Measurements from ENCODE around the gene PKD1. TPM values are rescaled to one million over a fixed set of nuclear protein-coding genes. Genes with fewer than 3 reads are reported as not detected.
"Not testable (repeated sequence)": the region's sequence is repeated elsewhere in the genome, so short reads cannot be mapped to it uniquely, and the experiment has no call there.

PKD1 gene
- total RNA-seq, 2 experiments from 2014 or later = 56.7 to 59.4 TPM

GRCh38 chr16:2125609-2126008 is 10.1 kb downstream of the PKD1 start:
- POLR2A ChIA-PET; H3K27me3 Mint-ChIP-seq; H3K4me3 Mint-ChIP-seq; H3K36me3 Mint-ChIP-seq; H3K4me1 Mint-ChIP-seq (ENCODE audit: low read depth); intact Hi-C loops (cut with micrococcal nuclease); H3K9me3 Mint-ChIP-seq; CTCF ChIA-PET; H3K27ac Mint-ChIP-seq; DNase-seq: not testable (repeated sequence)

- H3K9me3 Mint-ChIP-seq; H3K4me1 Mint-ChIP-seq (ENCODE audit: low read depth); H3K36me3 Mint-ChIP-seq; POLR2A ChIA-PET; H3K4me3 Mint-ChIP-seq; intact Hi-C loops (cut with micrococcal nuclease); CTCF ChIA-PET; H3K27ac Mint-ChIP-seq; DNase-seq; H3K27me3 Mint-ChIP-seq: not testable (repeated sequence)
These were observed 10.8 kb downstream of the PKD1 start for GRCh38 chr16:2124694-2125444.

GRCh38 chr16:2124377-2124693 is 11.4 kb downstream of the PKD1 start:
- DNase-seq; H3K27me3 Mint-ChIP-seq; H3K4me3 Mint-ChIP-seq; CTCF ChIA-PET; H3K36me3 Mint-ChIP-seq; H3K9me3 Mint-ChIP-seq; H3K27ac Mint-ChIP-seq; intact Hi-C loops (cut with micrococcal nuclease); POLR2A ChIA-PET; H3K4me1 Mint-ChIP-seq (ENCODE audit: low read depth): not testable (repeated sequence)

- H3K36me3 Mint-ChIP-seq; DNase-seq; H3K4me1 Mint-ChIP-seq (ENCODE audit: low read depth); POLR2A ChIA-PET; CTCF ChIA-PET; H3K27ac Mint-ChIP-seq; intact Hi-C loops (cut with micrococcal nuclease); H3K27me3 Mint-ChIP-seq; H3K9me3 Mint-ChIP-seq; H3K4me3 Mint-ChIP-seq: not testable (repeated sequence)
These were observed 11.9 kb downstream of the PKD1 start for GRCh38 chr16:2123706-2124376.

GRCh38 chr16:2122934-2123683 is 12.6 kb downstream of the PKD1 start:
- H3K27me3 Mint-ChIP-seq; DNase-seq; H3K9me3 Mint-ChIP-seq; intact Hi-C loops (cut with micrococcal nuclease); H3K4me3 Mint-ChIP-seq; H3K27ac Mint-ChIP-seq; H3K4me1 Mint-ChIP-seq (ENCODE audit: low read depth); POLR2A ChIA-PET; H3K36me3 Mint-ChIP-seq; CTCF ChIA-PET: not testable (repeated sequence)

- no peak overlapping the region for H3K27ac Mint-ChIP-seq
- no peaks in the 10 kb centered on the region for H3K27me3 Mint-ChIP-seq
- peaks cover 4% of the 10 kb centered on the region for H3K4me1 Mint-ChIP-seq (ENCODE audit: low read depth)
- no peaks in the 10 kb centered on the region for H3K36me3 Mint-ChIP-seq
- DNase-seq = no peak
- no peak overlapping the region for H3K4me3 Mint-ChIP-seq
- ChIA-PET CTCF (interaction anchor here (1.5 kb wide), 1 partner anchor 19 kb away, joined by 3 read pairs; no protein-coding TSS in a partner anchor), POLR2A (no interaction called here)
- intact Hi-C loops (cut with micrococcal nuclease) = no loop called here
- H3K9me3 Mint-ChIP-seq = no peaks in the 10 kb centered on the region
These were observed 13.3 kb downstream of the PKD1 start for GRCh38 chr16:2122429-2122828.

GRCh38 chr16:2121853-2122252 is 13.8 kb downstream of the PKD1 start:
- Mint-ChIP-seq H3K4me3 (no peak overlapping the region), H3K4me1 (ENCODE audit: low read depth) (peaks cover 2% of the 10 kb centered on the region), H3K27me3 (no peaks in the 10 kb centered on the region), H3K9me3 (no peaks in the 10 kb centered on the region), H3K36me3 (no peaks in the 10 kb centered on the region), H3K27ac (no peak overlapping the region)
- POLR2A ChIA-PET = interaction anchor here (0.8 kb wide), 1 partner anchor 33 kb away, joined by 5 read pairs; the partner anchor contains the start of gene TRAF7
- CTCF ChIA-PET = interaction anchor here (0.8 to 1.5 kb wide), 3 partner anchors 18 to 35 kb away, joined by 3 to 4 read pairs (median 3); no protein-coding TSS in a partner anchor
- no peak for DNase-seq
- intact Hi-C loops (cut with micrococcal nuclease) = no loop called here

- H3K27me3 Mint-ChIP-seq; H3K4me3 Mint-ChIP-seq; H3K36me3 Mint-ChIP-seq; H3K9me3 Mint-ChIP-seq; H3K4me1 Mint-ChIP-seq (ENCODE audit: low read depth); H3K27ac Mint-ChIP-seq; intact Hi-C loops (cut with micrococcal nuclease): not testable (repeated sequence)
- ChIA-PET POLR2A (interaction anchor here (0.8 kb wide), 1 partner anchor 34 kb away, joined by 5 read pairs; the partner anchor contains the start of gene TRAF7), CTCF (interaction anchor here (0.8 to 1.5 kb wide), 3 partner anchors 19 to 35 kb away, joined by 3 to 4 read pairs (median 3); no protein-coding TSS in a partner anchor)
- peak; percentile 53 for DNase-seq
These were observed 14.4 kb downstream of the PKD1 start for GRCh38 chr16:2121325-2121724.

GRCh38 chr16:2117960-2118722 is 17.6 kb downstream of the PKD1 start:
- CTCF ChIA-PET; H3K36me3 Mint-ChIP-seq; intact Hi-C loops (cut with micrococcal nuclease); DNase-seq; POLR2A ChIA-PET; H3K9me3 Mint-ChIP-seq; H3K27ac Mint-ChIP-seq; H3K4me1 Mint-ChIP-seq (ENCODE audit: low read depth); H3K27me3 Mint-ChIP-seq; H3K4me3 Mint-ChIP-seq: not testable (repeated sequence)

GRCh38 chr16:2117341-2117740 is 18.4 kb downstream of the PKD1 start:
- intact Hi-C loops (cut with micrococcal nuclease); CTCF ChIA-PET; H3K4me1 Mint-ChIP-seq (ENCODE audit: low read depth); H3K36me3 Mint-ChIP-seq; H3K27me3 Mint-ChIP-seq; H3K4me3 Mint-ChIP-seq; DNase-seq; H3K9me3 Mint-ChIP-seq; H3K27ac Mint-ChIP-seq; POLR2A ChIA-PET: not testable (repeated sequence)

GRCh38 chr16:2116428-2116827 is 19.3 kb downstream of the PKD1 start:
- H3K27ac Mint-ChIP-seq; H3K4me1 Mint-ChIP-seq (ENCODE audit: low read depth); H3K36me3 Mint-ChIP-seq; DNase-seq; intact Hi-C loops (cut with micrococcal nuclease); H3K27me3 Mint-ChIP-seq; POLR2A ChIA-PET; H3K4me3 Mint-ChIP-seq; CTCF ChIA-PET; H3K9me3 Mint-ChIP-seq: not testable (repeated sequence)

GRCh38 chr16:2115591-2115973 is 20.1 kb downstream of the PKD1 start:
- H3K36me3 Mint-ChIP-seq = no peaks in the 10 kb centered on the region
- H3K4me3 Mint-ChIP-seq = no peak overlapping the region
- no peaks in the 10 kb centered on the region for H3K27me3 Mint-ChIP-seq
- H3K4me1 Mint-ChIP-seq (ENCODE audit: low read depth) = no peaks in the 10 kb centered on the region
- intact Hi-C loops (cut with micrococcal nuclease) = no loop called here
- ChIA-PET CTCF (no interaction called here), POLR2A (no interaction called here)
- H3K27ac Mint-ChIP-seq = no peak overlapping the region
- DNase-seq = no peak
- H3K9me3 Mint-ChIP-seq = no peaks in the 10 kb centered on the region

All from activated CD4-positive, alpha-beta memory T cell treated with anti-CD3 and anti-CD28 coated beads for 36 hours (primary cell).